H9 (cell line): ENCODE measurements around the gene GDPD4. TPM values are rescaled to one million over a fixed set of nuclear protein-coding genes. Genes with fewer than 3 reads are reported as not detected.

Experiments used
- DNase-seq: peaks from one replicate; pipeline ENCODE4 v3.0.0-alpha.2; 2017
- H2AFZ ChIP-seq: one replicate; pipeline ENCODE4 v1.6.1; 2013; ENCODE audit warnings: mild to moderate bottlenecking, low read length, control low read depth, moderate library complexity
- H2AK5ac ChIP-seq: 2 replicates; pipeline ENCODE4 v1.6.1; 2013; ENCODE audit warnings: low read length, control low read depth, mixed read lengths; ENCODE audit not compliant: insufficient read length
- H2BK120ac ChIP-seq: one replicate; pipeline ENCODE4 v1.6.1; 2013; ENCODE audit warnings: low read depth, mild to moderate bottlenecking, low read length, control low read depth, inconsistent platforms; ENCODE audit not compliant: poor library complexity, severe bottlenecking
- H2BK12ac ChIP-seq: 2 replicates; pipeline ENCODE4 v1.6.1; 2013; ENCODE audit warnings: low read length, control low read depth, mixed read lengths, low read depth; ENCODE audit not compliant: insufficient read length
- H2BK15ac ChIP-seq: 2 replicates; pipeline ENCODE4 v1.6.1; 2013; ENCODE audit warnings: low read depth, low read length, control low read depth
- H2BK20ac ChIP-seq: one replicate; pipeline ENCODE4 v1.6.1; 2013; ENCODE audit warnings: low read depth, mild to moderate bottlenecking, low read length, control low read depth, inconsistent platforms; ENCODE audit not compliant: poor library complexity, severe bottlenecking
- H2BK5ac ChIP-seq: 2 replicates; pipeline ENCODE4 v1.6.1; 2013; ENCODE audit warnings: low read length, control low read depth, mixed read lengths; ENCODE audit not compliant: insufficient read length
- H3K14ac ChIP-seq: 2 replicates; pipeline ENCODE4 v1.6.1; 2013; ENCODE audit warnings: low read length, control low read depth; ENCODE audit not compliant: insufficient read depth
- H3K18ac ChIP-seq: 2 replicates; pipeline ENCODE4 v1.6.1; 2013; ENCODE audit warnings: low read depth, mild to moderate bottlenecking, mixed read lengths, low read length, control low read depth; ENCODE audit not compliant: insufficient read length
- H3K23ac ChIP-seq: 2 replicates; pipeline ENCODE4 v1.6.1; 2013; ENCODE audit warnings: low read length, control low read depth, mixed read lengths, low read depth; ENCODE audit not compliant: insufficient read length
- H3K23me2 ChIP-seq: 2 replicates; pipeline ENCODE4 v1.6.1; 2013; ENCODE audit warnings: low read depth, mild to moderate bottlenecking, mixed read lengths, low read length, control low read depth; ENCODE audit not compliant: insufficient read length, poor library complexity, severe bottlenecking
- H3K27ac ChIP-seq: 2 replicates; pipeline ENCODE4 v1.5.1; 2013; ENCODE audit warnings: low read length, control low read depth, mixed read lengths, low read depth; ENCODE audit not compliant: insufficient read length
- H3K27me3 ChIP-seq: 2 replicates; pipeline ENCODE4 v1.6.1; 2013; ENCODE audit warnings: low read length, control low read depth, inconsistent platforms; ENCODE audit not compliant: insufficient read depth
- H3K4ac ChIP-seq: 2 replicates; pipeline ENCODE4 v1.6.1; 2013; ENCODE audit warnings: low read depth, mild to moderate bottlenecking, control low read depth, inconsistent platforms, low read length, moderate library complexity
- H3K4me1 ChIP-seq: 2 replicates; pipeline ENCODE4 v1.6.1; 2013; ENCODE audit warnings: low read length, control low read depth, inconsistent platforms; ENCODE audit not compliant: insufficient read depth
- H3K4me2 ChIP-seq: 2 replicates; pipeline ENCODE4 v1.6.1; 2013; ENCODE audit warnings: low read length, control low read depth, mixed read lengths; ENCODE audit not compliant: insufficient read length, insufficient read depth
- H3K56ac ChIP-seq: 2 replicates; pipeline ENCODE4 v1.6.1; 2013; ENCODE audit warnings: low read depth, mild to moderate bottlenecking, mixed read lengths, low read length, control low read depth; ENCODE audit not compliant: insufficient read length
- H3K79me1 ChIP-seq: 2 replicates; pipeline ENCODE4 v1.6.1; 2013; ENCODE audit warnings: low read depth, mild to moderate bottlenecking, moderate library complexity, low read length, control low read depth, inconsistent platforms; ENCODE audit not compliant: insufficient read depth, poor library complexity, severe bottlenecking
- H3K79me2 ChIP-seq: 2 replicates; pipeline ENCODE4 v1.6.1; 2013; ENCODE audit warnings: low read length, control low read depth, inconsistent platforms; ENCODE audit not compliant: insufficient read depth
- H3K9ac ChIP-seq: 2 replicates; pipeline ENCODE4 v1.6.1; 2013; ENCODE audit warnings: low read length, control low read depth, mixed read lengths; ENCODE audit not compliant: insufficient read length; ENCODE audit errors: extremely low read depth
- H3K9me3 ChIP-seq: one replicate; pipeline ENCODE4 v1.6.1; 2013; ENCODE audit warnings: low read depth, low read length, inconsistent platforms; ENCODE audit not compliant: control insufficient read depth
- H3T11ph ChIP-seq: one replicate; pipeline ENCODE4 v1.6.1; 2013; ENCODE audit warnings: mild to moderate bottlenecking, low read length, control low read depth, inconsistent platforms
- H4K20me1 ChIP-seq: one replicate; pipeline ENCODE4 v1.6.1; 2013; ENCODE audit not compliant: control insufficient read depth, insufficient read length, insufficient read depth
- H4K5ac ChIP-seq: 2 replicates; pipeline ENCODE4 v1.6.1; 2013; ENCODE audit warnings: low read depth, mild to moderate bottlenecking, mixed read lengths, low read length, control low read depth; ENCODE audit not compliant: insufficient read length
- H4K8ac ChIP-seq: replicated peaks from 2 replicates; pipeline ENCODE4 v1.6.1; 2013; ENCODE audit warnings: low read length, control low read depth, mixed read lengths, low read depth; ENCODE audit not compliant: insufficient read length
- H4K91ac ChIP-seq: 2 replicates; pipeline ENCODE4 v1.6.1; 2013; ENCODE audit warnings: low read depth, mild to moderate bottlenecking, moderate library complexity, mixed read lengths, low read length, control low read depth; ENCODE audit not compliant: insufficient read length
- H3K27ac Mint-ChIP-seq, 3 experiments: 2 replicates in 2 of 3; 3 replicates in 1 of 3; pipeline ENCODE4 v1.8.0; 2020 to 2021; ENCODE audit warnings: mixed read lengths in 3 of 3, mild to moderate bottlenecking in 1 of 3, moderate library complexity in 1 of 3
- H3K27me3 Mint-ChIP-seq: 2 replicates; pipeline ENCODE4 v1.8.0; 2021; ENCODE audit warnings: low read depth, mild to moderate bottlenecking, moderate library complexity, mixed read lengths
- H3K36me3 Mint-ChIP-seq, 3 experiments: 2 replicates in 2 of 3; 3 replicates in 1 of 3; pipeline ENCODE4 v1.8.0; 2020 to 2021; ENCODE audit warnings: low read depth in 3 of 3, mixed read lengths in 3 of 3; ENCODE audit not compliant: insufficient read depth in 1 of 3
- H3K4me1 Mint-ChIP-seq, 2 experiments: 2 replicates each; pipeline ENCODE4 v1.8.0; 2020; ENCODE audit warnings: mixed read lengths in 2 of 2
- H3K4me3 Mint-ChIP-seq, 2 experiments: 2 replicates in 1 of 2; 3 replicates in 1 of 2; pipeline ENCODE4 v1.8.0; 2020 to 2021; ENCODE audit warnings: mild to moderate bottlenecking in 2 of 2, mixed read lengths in 2 of 2, moderate library complexity in 1 of 2
- H3K9me3 Mint-ChIP-seq, 2 experiments: 2 replicates in 1 of 2; 3 replicates in 1 of 2; pipeline ENCODE4 v1.8.0; 2020; ENCODE audit warnings: mild to moderate bottlenecking in 2 of 2, mixed read lengths in 2 of 2, moderate library complexity in 1 of 2
- CTCF ChIP-seq: fragments of 200-600 bp; sonication (generic); conservative IDR thresholded peaks from 3 replicates; pipeline ENCODE4 v1.8.0; 2021; ENCODE audit warnings: antibody characterized with exemption, mild to moderate bottlenecking
- WGBS: extraction: QIAGEN DNeasy Blood & Tissue Kit; methylation state at CpG from one replicate; pipeline ENCODE4 v1.1.7; 2013; ENCODE audit warnings: missing lambda C conversion rate, low lambda C conversion rate, mixed read lengths; ENCODE audit not compliant: insufficient read length; ENCODE audit errors: extremely low coverage; 5-methylcytosine and 5-hydroxymethylcytosine counted together
- total RNA-seq: library from RNA; stranded (reverse); gene quantifications from 2 replicates; pipeline ENCODE4 v1.2.1, GENCODE V29; 2021

The GDPD4 gene
- total RNA-seq, 1 experiment from 2014 or later, result not detected

GRCh38 chr11:77289737-77290136 lies 11.7 kb downstream of the GDPD4 start:
- no peak overlapping the region for H3K14ac ChIP-seq
- H4K20me1 ChIP-seq, result no peaks in the 10 kb centered on the region
- H2AK5ac ChIP-seq, result no peak overlapping the region
- H3K27ac ChIP-seq, result no peak overlapping the region
- H3K56ac ChIP-seq, result no peak overlapping the region
- H3K27ac Mint-ChIP-seq, result no peak overlapping the region; a peak in 1 of 7 replicates
- no peak overlapping the region for H2BK15ac ChIP-seq
- H3K9me3 ChIP-seq, result no peaks in the 10 kb centered on the region
- H3K27me3 ChIP-seq, result no peaks in the 10 kb centered on the region
- no peak overlapping the region for H3K4me3 Mint-ChIP-seq
- no peak overlapping the region for H2BK120ac ChIP-seq
- no peak overlapping the region for H2BK20ac ChIP-seq
- no peak overlapping the region for H3K18ac ChIP-seq
- no peak overlapping the region for H3K4me2 ChIP-seq
- H2BK5ac ChIP-seq, result no peak overlapping the region
- H2AFZ ChIP-seq, result no peak overlapping the region
- H3K79me1 ChIP-seq, result no peaks in the 10 kb centered on the region
- no CpG with 5 or more reads among the region's 4 CpGs for WGBS
- no peaks in the 10 kb centered on the region for H3K23me2 ChIP-seq
- DNase-seq, result no peak
- H2BK12ac ChIP-seq, result no peak overlapping the region
- no peak overlapping the region for H3K9ac ChIP-seq
- no peak overlapping the region for H3K4ac ChIP-seq
- peaks cover 3 to 8% of the 10 kb centered on the region in 2 experiments for H3K9me3 Mint-ChIP-seq
- peaks cover 0 to 4% (median 0%) of the 10 kb centered on the region in 3 experiments; a peak in 1 of 7 replicates for H3K36me3 Mint-ChIP-seq
- H4K91ac ChIP-seq, result no peak overlapping the region
- no peaks in the 10 kb centered on the region for H3K4me1 ChIP-seq
- H3K79me2 ChIP-seq, result no peaks in the 10 kb centered on the region
- H4K5ac ChIP-seq, result no peak overlapping the region
- no peak overlapping the region for H4K8ac ChIP-seq
- H3K23ac ChIP-seq, result no peak overlapping the region
- no peak overlapping the region for H3T11ph ChIP-seq
- no peak for TF ChIP-seq CTCF
- no peaks in the 10 kb centered on the region for H3K4me1 Mint-ChIP-seq
- H3K27me3 Mint-ChIP-seq, result no peaks in the 10 kb centered on the region
